AG10803 (cell line): Measurements from ENCODE around the gene LMAN2L.

Source experiments
- DNase-seq: peaks from one replicate; pipeline ENCODE4 v3.0.0; 2010; ENCODE audit warnings: low read depth
- H3K4me3 ChIP-seq: 2 replicates; pipeline ENCODE4 v1.5.1; 2011; ENCODE audit warnings: mild to moderate bottlenecking, low read length, control low read depth
- TF ChIP-seq, protein P1 (sequence below): conservative IDR thresholded peaks from 2 replicates; pipeline ENCODE4 v1.5.1; 2011; ENCODE audit warnings: mild to moderate bottlenecking, low read length, control low read depth, inconsistent platforms

LMAN2L gene

GRCh38 chr2:96739633-96740428 lies at the start of gene LMAN2L:
TSS of gene LMAN2L (minus strand) at chr2:96740064. CDS start at chr2:96740040, 24 bp downstream.
- H3K4me3 ChIP-seq = peak within 1 kb of the TSS; percentile 88
- TF ChIP-seq, protein P1, sequence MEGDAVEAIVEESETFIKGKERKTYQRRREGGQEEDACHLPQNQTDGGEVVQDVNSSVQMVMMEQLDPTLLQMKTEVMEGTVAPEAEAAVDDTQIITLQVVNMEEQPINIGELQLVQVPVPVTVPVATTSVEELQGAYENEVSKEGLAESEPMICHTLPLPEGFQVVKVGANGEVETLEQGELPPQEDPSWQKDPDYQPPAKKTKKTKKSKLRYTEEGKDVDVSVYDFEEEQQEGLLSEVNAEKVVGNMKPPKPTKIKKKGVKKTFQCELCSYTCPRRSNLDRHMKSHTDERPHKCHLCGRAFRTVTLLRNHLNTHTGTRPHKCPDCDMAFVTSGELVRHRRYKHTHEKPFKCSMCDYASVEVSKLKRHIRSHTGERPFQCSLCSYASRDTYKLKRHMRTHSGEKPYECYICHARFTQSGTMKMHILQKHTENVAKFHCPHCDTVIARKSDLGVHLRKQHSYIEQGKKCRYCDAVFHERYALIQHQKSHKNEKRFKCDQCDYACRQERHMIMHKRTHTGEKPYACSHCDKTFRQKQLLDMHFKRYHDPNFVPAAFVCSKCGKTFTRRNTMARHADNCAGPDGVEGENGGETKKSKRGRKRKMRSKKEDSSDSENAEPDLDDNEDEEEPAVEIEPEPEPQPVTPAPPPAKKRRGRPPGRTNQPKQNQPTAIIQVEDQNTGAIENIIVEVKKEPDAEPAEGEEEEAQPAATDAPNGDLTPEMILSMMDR = no peak; the same call in 1 of the 2 replicates
- peak; percentile 97 for DNase-seq

DNA sequence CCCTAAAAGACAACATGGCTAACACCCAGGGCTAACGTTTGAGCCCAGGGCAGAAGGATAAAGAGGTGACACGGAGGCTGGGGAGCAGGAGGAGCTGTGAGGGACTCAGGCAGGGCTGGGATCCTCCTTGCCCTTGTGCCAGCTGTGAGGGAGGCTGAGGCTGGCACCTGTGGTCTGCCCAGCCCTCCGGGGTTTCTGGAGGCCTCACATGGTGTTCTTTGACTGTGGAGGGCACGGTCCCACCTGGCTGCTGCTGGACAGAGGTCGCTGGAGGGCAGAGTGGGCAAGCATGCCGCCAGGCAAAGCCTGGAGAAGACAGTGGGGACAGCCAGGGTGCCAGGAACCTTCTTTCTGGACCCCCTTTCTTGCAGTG lies 49.4 kb upstream of the LMAN2L start:
- DNase-seq = no peak
- no peak overlapping the region for H3K4me3 ChIP-seq
- TF ChIP-seq, protein P1 = no peak

GRCh38 chr2:96788442-96789244 lies 48.8 kb upstream of the LMAN2L start:
- TF ChIP-seq, protein P1 = no peak
- no peak overlapping the region for H3K4me3 ChIP-seq
- DNase-seq = no peak

GRCh38 chr2:96787411-96787810 lies 47.5 kb upstream of the LMAN2L start:
- no peak for DNase-seq
- H3K4me3 ChIP-seq = no peak overlapping the region
- TF ChIP-seq, protein P1 = no peak

- no peak for DNase-seq
- H3K4me3 ChIP-seq = no peak overlapping the region
- TF ChIP-seq, protein P1 = no peak
Measured at GRCh38 chr2:96783388-96783787, 43.5 kb upstream of the LMAN2L start.

GRCh38 chr2:96775160-96775559 lies 35.3 kb upstream of the LMAN2L start:
- DNase-seq = no peak
- TF ChIP-seq, protein P1 = no peak
- H3K4me3 ChIP-seq = no peak overlapping the region

DNA sequence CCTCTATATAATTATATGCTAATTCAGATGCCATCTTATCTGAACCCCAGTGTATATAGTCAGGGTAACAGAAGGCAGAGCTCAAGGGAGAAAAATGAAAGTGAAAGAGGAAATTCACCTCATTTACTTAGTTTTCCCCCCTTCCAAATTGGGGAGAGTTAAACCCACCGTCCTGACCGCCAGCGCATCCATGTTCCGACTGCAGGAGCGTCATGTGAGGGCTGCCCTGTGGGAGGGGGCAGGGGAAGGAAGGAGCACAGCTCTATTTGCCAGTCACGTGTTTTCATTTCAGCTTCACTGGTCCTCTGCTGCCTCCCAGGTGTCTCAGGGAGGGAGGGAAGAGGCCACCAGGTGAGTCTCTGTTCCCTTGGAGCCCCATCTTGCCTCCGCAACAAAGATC lies 34.1 kb upstream of the LMAN2L start:
- DNase-seq = no peak
- no peak overlapping the region for H3K4me3 ChIP-seq
- TF ChIP-seq, protein P1 = no peak
